ENCODE measurements around the gene LUC7L. TPM values are rescaled to one million over a fixed set of nuclear protein-coding genes. Genes with fewer than 3 reads are reported as not detected.
"Not testable (repeated sequence)": the region's sequence is repeated elsewhere in the genome, so short reads cannot be mapped to it uniquely, and the experiment has no call there.

LUC7L gene
- total RNA-seq, 2 donors from 2014 or later: 46.5 to 48.9 TPM

DNA sequence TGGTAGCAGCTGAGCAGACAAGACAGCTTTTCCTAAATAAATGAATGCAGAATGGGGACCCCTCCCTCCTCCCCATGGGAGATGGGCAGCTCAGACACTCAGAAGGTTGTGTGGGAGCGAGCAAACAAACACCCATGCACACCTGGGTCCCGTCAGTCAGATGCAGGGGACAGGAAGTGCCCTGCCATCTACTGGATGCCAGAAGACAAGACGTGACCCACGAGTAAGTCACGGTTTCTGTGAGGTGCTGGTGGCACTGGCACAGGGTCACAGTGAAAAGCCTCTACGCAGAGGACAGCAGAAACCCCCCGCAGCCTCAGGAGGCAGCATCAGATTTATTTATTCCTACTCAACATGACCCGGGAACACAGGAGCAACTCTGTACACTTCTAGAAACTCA lies 40.6 kb downstream of the LUC7L start:
- peak; percentile 43 for ATAC-seq
- intact Hi-C loops (cut with DNase I, micrococcal nuclease): no loop called here
- no peak for DNase-seq

DNA sequence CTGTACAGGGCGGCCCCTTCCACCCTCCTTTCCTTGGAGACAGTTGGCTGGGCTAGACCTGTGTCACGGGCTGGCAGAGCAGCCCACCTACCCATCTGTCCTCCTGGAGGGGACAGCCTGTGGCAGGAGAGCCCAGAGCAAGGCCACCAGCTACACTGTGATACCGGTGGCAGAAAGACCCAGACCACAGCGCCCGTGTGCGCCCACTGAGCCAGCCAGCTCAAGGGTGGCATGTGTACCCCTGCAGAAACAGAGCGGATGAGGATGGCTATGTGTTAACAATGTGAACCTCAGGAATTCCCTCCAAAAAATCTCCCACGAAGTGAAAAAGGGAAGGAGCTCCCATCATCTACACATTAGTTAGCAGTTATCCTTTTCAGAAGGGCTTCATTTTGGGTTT lies 41.9 kb downstream of the LUC7L start:
- ATAC-seq (no peak), DNase-seq (no peak)
- intact Hi-C loops (cut with DNase I, micrococcal nuclease): no loop called here

DNA sequence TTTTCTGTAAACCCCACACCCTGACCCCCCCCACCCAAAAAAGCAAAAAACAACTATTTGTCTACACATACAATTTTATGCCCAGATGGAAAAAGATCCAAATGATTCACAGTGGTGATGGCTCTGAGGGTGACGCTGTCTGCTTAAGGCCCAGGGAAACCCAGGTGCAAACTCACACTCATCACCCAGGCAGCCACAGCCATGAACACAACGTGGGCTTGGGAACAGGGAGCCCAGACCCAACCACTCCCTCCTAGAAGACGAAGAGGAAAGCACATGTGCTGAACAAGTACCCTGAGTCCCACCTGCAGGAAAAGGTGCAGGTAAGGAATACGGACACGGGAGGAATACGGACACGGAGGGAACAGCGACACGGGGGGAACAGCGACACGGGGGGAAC lies 43.6 kb downstream of the LUC7L start:
- intact Hi-C loops (cut with DNase I, micrococcal nuclease): no loop called here
- no peak for DNase-seq
- ATAC-seq: no peak

DNA sequence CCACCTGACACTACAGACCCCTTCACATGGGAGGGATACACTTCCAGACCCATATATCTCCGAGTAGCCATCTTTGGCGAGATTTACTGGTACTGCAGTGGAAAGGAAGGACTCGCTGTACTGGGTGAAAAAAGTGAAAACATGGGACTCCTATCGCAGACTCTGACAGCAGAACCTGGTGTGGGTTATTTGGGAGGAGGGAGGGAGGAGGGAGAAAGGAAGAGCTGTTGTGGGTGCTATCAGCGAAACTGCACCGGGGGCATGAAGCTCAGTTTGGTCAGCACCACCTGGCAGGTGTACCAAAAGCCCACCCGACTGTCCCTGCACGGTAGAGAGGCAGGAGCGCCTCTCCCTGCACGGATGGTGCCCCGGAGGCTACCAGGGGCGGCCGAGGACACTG lies 44.0 kb downstream of the LUC7L start:
- no peak for DNase-seq
- intact Hi-C loops (cut with DNase I, micrococcal nuclease): no loop called here
- ATAC-seq: no peak

DNA sequence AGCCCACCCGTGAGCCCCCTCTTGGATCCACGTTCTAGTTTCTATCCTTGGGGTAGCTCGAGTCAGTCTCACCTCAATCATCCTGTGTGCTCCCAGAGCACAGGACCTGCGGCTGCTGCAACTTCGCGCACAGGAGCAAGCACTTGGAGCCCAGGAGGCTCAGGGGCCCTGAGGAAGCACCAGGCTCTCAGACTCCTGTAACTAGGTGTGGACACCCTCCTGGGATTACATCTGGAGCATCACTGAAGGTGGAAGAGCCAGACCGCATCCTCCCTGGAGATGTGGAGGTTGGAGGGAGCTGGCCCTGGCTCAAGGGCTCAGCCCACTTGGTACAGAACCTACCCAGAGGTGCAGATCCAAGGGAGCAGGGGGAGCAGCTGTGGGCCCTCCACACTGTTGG lies 46.2 kb downstream of the LUC7L start:
- intact Hi-C loops (cut with DNase I, micrococcal nuclease): loop anchor here in 1 of 2 donors (5.0 kb wide), 1 partner anchor 76 kb away; no protein-coding TSS in a partner anchor
- ATAC-seq (no peak), DNase-seq (no peak)

DNA sequence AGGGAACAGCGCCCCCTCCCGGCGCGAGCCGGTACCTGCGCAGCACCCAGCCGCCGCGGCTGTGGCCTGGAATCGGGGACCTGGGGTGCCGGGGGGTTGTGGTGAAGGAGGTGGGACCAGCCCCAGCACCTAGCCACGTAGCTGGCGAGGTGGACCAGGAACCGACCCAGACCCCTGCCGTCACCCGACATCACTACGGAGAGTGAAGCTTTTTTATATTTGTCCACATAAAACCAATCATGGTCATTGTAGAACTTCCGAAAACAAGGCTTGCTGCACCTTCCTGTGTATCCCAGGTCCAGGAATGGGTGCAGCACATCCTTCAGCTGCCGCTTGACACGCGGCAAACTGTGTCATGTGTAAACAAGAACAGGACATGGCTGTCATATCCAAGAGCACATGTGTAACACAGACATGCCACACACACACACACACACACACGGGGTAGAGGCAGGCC lies 47.7 kb downstream of the LUC7L start:
- DNase-seq: peak in 1 of 2 donors; percentile 48
- ATAC-seq: peak; percentile 5
- intact Hi-C loops (cut with DNase I, micrococcal nuclease): loop anchor here in 1 of 2 donors (5.0 kb wide), 1 partner anchor 74 kb away; no protein-coding TSS in a partner anchor

DNA sequence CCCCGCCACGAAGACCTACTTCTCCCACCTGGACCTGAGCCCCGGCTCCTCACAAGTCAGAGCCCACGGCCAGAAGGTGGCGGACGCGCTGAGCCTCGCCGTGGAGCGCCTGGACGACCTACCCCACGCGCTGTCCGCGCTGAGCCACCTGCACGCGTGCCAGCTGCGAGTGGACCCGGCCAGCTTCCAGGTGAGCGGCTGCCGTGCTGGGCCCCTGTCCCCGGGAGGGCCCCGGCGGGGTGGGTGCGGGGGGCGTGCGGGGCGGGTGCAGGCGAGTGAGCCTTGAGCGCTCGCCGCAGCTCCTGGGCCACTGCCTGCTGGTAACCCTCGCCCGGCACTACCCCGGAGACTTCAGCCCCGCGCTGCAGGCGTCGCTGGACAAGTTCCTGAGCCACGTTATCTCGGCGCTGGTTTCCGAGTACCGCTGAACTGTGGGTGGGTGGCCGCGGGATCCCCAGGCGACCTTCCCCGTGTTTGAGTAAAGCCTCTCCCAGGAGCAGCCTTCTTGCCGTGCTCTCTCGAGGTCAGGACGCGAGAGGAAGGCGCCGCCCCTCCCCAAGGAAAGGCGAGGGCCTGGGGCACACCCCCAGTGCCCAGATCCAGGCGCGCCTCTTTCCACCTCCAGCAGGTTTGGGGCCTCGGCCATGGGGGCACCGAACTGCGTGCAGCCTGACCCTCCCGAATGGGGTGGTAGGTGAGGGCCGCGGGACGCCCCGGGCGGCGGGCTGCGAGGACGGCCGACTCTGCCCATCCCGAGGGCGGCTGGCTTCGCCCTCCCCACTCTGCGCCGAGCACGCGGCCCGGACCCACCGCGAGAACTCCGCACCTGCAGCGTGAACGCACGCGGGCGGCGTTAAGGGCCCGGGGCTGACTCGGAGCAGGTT lies 48.3 kb downstream of the LUC7L start:
- intact Hi-C loops (cut with DNase I, micrococcal nuclease): loop anchor here in 1 of 2 donors (5.0 kb wide), 1 partner anchor 74 kb away; no protein-coding TSS in a partner anchor
- peak in 1 of 2 donors; percentile 82 for DNase-seq
- ATAC-seq: peak; percentile 80

DNA sequence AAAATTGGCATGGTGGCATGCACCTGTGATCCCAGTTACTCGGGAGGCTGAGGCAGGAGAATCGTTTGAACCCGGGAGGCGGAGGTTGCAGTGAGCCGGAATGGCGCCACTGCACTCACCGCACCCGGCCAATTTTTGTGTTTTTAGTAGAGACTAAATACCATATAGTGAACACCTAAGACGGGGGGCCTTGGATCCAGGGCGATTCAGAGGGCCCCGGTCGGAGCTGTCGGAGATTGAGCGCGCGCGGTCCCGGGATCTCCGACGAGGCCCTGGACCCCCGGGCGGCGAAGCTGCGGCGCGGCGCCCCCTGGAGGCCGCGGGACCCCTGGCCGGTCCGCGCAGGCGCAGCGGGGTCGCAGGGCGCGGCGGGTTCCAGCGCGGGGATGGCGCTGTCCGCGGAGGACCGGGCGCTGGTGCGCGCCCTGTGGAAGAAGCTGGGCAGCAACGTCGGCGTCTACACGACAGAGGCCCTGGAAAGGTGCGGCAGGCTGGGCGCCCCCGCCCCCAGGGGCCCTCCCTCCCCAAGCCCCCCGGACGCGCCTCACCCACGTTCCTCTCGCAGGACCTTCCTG lies 49.1 kb downstream of the LUC7L start, which contains the start of gene HBQ1:
TSS of gene HBQ1 (plus strand) at position 359 of the 575 bp plus-strand sequence. CDS start at position 387, 28 bp downstream.
- intact Hi-C loops (cut with DNase I, micrococcal nuclease): loop anchor here in 1 of 2 donors (5.0 kb wide), 1 partner anchor 73 kb away; no protein-coding TSS in a partner anchor
- no peak for DNase-seq
- peak; percentile 23 for ATAC-seq

DNA sequence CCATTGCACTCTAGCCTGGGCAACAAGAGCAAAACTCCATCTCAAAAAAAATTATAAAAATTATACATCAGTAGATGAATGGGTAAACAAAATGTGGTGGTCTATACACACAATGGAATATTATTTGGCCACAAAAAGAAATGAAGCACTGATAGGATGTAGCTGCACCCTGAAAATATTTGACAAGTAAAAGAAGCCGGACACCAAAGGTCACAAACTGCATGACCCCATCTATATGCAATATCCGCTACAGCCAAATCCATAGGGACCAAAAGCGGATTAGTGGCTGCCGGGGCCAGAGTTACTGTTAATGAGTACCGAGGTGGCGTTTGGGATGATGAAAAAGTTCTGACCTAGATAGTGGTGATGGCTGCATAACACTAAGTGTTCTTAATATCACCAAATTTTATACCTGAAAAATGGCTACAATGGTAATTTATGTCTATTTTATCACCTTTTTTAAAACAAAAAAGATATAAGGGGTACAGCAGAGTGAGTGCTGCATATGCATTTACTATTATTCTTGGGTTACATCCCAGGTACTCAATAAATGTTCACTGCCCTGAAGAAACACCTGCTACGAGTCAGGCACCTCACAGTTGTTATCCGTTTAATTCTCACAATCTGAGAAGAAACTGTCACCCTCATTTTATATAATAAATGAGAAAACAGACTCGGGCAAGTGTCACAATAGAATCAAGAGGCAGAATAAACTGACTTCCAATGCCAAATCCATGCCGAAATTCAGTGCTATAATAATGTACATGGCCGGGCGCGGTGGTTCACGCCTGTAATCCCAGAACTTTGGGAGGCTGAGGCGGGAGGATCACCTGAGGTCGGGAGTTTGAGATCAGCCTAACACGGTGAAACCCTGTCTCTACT lies 49.8 kb downstream of the LUC7L start:
- ATAC-seq: no peak
- no peak for DNase-seq
- intact Hi-C loops (cut with DNase I, micrococcal nuclease): loop anchor here in 1 of 2 donors (5.0 kb wide), 1 partner anchor 72 kb away; no protein-coding TSS in a partner anchor

DNA sequence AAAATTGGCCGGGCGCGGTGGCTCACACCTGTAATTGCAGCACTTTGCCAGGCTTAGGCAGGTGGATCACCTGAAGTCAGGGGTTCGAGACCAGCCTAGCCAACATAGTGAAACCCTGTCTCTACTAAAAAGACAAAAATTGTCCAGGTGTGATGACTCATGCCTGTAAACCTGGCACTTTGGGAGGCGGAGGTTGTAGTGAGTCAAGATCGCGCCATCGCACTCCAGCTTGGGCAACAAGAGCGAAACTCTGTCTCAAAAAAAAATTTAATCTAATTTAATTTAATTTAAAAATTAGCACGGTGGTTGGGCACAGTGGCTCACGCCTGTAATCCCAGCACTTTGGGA lies 50.6 kb downstream of the LUC7L start:
- intact Hi-C loops (cut with DNase I, micrococcal nuclease): no loop called here
- DNase-seq (no peak), ATAC-seq (no peak)

DNA sequence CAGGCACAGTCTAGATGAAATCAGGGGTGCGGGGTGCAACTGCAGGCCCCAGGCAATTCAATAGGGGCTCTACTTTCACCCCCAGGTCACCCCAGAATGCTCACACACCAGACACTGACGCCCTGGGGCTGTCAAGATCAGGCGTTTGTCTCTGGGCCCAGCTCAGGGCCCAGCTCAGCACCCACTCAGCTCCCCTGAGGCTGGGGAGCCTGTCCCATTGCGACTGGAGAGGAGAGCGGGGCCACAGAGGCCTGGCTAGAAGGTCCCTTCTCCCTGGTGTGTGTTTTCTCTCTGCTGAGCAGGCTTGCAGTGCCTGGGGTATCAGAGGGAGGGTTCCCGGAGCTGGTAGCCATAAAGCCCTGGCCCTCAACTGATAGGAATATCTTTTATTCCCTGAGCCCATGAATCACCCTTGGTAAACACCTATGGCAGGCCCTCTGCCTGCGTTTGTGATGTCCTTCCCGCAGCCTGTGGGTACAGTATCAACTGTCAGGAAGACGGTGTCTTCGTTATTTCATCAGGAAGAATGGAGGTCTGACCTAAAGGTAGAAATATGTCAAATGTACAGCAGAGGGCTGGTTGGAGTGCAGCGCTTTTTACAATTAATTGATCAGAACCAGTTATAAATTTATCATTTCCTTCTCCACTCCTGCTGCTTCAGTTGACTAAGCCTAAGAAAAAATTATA lies 51.1 kb downstream of the LUC7L start:
- intact Hi-C loops (cut with DNase I, micrococcal nuclease): no loop called here
- ATAC-seq: no peak
- no peak for DNase-seq

DNA sequence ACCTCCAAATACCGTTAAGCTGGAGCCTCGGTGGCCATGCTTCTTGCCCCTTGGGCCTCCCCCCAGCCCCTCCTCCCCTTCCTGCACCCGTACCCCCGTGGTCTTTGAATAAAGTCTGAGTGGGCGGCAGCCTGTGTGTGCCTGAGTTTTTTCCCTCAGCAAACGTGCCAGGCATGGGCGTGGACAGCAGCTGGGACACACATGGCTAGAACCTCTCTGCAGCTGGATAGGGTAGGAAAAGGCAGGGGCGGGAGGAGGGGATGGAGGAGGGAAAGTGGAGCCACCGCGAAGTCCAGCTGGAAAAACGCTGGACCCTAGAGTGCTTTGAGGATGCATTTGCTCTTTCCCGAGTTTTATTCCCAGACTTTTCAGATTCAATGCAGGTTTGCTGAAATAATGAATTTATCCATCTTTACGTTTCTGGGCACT lies 51.8 kb downstream of the LUC7L start:
- DNase-seq (no peak), ATAC-seq (no peak)
- intact Hi-C loops (cut with DNase I, micrococcal nuclease): no loop called here

DNA sequence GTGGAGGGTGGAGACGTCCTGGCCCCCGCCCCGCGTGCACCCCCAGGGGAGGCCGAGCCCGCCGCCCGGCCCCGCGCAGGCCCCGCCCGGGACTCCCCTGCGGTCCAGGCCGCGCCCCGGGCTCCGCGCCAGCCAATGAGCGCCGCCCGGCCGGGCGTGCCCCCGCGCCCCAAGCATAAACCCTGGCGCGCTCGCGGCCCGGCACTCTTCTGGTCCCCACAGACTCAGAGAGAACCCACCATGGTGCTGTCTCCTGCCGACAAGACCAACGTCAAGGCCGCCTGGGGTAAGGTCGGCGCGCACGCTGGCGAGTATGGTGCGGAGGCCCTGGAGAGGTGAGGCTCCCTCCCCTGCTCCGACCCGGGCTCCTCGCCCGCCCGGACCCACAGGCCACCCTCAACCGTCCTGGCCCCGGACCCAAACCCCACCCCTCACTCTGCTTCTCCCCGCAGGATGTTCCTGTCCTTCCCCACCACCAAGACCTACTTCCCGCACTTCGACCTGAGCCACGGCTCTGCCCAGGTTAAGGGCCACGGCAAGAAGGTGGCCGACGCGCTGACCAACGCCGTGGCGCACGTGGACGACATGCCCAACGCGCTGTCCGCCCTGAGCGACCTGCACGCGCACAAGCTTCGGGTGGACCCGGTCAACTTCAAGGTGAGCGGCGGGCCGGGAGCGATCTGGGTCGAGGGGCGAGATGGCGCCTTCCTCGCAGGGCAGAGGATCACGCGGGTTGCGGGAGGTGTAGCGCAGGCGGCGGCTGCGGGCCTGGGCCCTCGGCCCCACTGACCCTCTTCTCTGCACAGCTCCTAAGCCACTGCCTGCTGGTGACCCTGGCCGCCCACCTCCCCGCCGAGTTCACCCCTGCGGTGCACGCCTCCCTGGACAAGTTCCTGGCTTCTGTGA lies 52.5 kb downstream of the LUC7L start, which contains the start of gene HBA1:
TSS of gene HBA1 (plus strand) at position 204 of the 906 bp plus-strand sequence. CDS start at position 241, 37 bp downstream.
- DNase-seq; intact Hi-C loops (cut with DNase I, micrococcal nuclease): not testable (repeated sequence)
- peak; percentile 50 for ATAC-seq

DNA sequence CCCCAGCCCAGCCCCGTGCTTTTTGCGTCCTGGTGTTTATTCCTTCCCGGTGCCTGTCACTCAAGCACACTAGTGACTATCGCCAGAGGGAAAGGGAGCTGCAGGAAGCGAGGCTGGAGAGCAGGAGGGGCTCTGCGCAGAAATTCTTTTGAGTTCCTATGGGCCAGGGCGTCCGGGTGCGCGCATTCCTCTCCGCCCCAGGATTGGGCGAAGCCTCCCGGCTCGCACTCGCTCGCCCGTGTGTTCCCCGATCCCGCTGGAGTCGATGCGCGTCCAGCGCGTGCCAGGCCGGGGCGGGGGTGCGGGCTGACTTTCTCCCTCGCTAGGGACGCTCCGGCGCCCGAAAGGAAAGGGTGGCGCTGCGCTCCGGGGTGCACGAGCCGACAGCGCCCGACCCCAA lies 53.2 kb downstream of the LUC7L start:
- ATAC-seq: peak; percentile 2
- DNase-seq; intact Hi-C loops (cut with DNase I, micrococcal nuclease): not testable (repeated sequence)

DNA sequence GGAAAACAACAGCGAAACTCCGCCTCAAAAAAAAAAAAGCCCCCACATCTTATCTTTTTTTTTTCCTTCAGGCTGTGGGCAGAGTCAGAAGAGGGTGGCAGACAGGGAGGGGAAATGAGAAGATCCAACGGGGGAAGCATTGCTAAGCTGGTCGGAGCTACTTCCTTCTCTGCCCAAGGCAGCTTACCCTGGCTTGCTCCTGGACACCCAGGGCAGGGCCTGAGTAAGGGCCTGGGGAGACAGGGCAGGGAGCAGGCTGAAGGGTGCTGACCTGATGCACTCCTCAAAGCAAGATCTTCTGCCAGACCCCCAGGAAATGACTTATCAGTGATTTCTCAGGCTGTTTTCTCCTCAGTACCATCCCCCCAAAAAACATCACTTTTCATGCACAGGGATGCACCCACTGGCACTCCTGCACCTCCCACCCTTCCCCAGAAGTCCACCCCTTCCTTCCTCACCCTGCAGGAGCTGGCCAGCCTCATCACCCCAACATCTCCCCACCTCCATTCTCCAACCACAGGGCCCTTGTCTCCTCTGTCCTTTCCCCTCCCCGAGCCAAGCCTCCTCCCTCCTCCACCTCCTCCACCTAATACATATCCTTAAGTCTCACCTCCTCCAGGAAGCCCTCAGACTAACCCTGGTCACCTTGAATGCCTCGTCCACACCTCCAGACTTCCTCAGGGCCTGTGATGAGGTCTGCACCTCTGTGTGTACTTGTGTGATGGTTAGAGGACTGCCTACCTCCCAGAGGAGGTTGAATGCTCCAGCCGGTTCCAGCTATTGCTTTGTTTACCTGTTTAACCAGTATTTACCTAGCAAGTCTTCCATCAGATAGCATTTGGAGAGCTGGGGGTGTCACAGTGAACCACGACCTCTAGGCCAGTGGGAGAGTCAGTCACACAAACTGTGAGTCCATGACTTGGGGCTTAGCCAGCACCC lies 54.0 kb downstream of the LUC7L start:
- intact Hi-C loops (cut with DNase I, micrococcal nuclease): no loop called here
- DNase-seq (no peak), ATAC-seq (no peak)

All from left colon (tissue), 2 donors.